Sigmoid colon (tissue), 7 donors: ENCODE measurements around the gene VWA3A. TPM values are rescaled to one million over a fixed set of nuclear protein-coding genes. Genes with fewer than 3 reads are reported as not detected.
A peak's percentile ranks its signal among the peaks of the same experiment; 100 is the strongest.

Experiments used
- DNase-seq: peaks from one replicate; pipeline ENCODE4 v3.0.0-alpha.2; 2019
- H3K27ac ChIP-seq, 4 donors: fragments of 200-600 bp; sonication (generic); one replicate each; pipeline ENCODE4 v1.5.1; 2016 to 2019; ENCODE audit warnings: mild to moderate bottlenecking in 1 of 4
- H3K27me3 ChIP-seq, 3 donors: fragments of 200-600 bp; sonication (generic); one replicate each; pipeline ENCODE4 v1.5.1; 2019; ENCODE audit warnings: mild to moderate bottlenecking in 1 of 3
- H3K36me3 ChIP-seq, 4 donors: fragments of 200-600 bp; sonication (generic); one replicate each; pipeline ENCODE4 v1.5.1; 2016 to 2019
- H3K4me1 ChIP-seq, 4 donors: fragments of 200-600 bp; sonication (generic); one replicate each; pipeline ENCODE4 v1.5.1; 2017 to 2019
- H3K4me3 ChIP-seq, 4 donors: fragments of 200-600 bp; sonication (generic); one replicate each; pipeline ENCODE4 v1.5.1; 2017 to 2019; ENCODE audit warnings: mild to moderate bottlenecking in 2 of 4, moderate library complexity in 1 of 4
- H3K9me3 ChIP-seq, 4 donors: fragments of 200-600 bp in 3 of 4; sonication (generic) in 3 of 4; one replicate each; pipeline versions ENCODE4 v1.5.1 to v1.6.1; 2013 to 2019
- EP300 ChIP-seq, 4 donors: sonication (generic); formaldehyde crosslinking; IDR thresholded peaks; one replicate each; pipeline ENCODE4 v1.6.1; 2017; ENCODE audit warnings: antibody characterized with exemption in 4 of 4
- POLR2A ChIP-seq, 2 donors: fragments of 450-650 bp; IDR thresholded peaks; one replicate each; pipeline ENCODE4 v1.6.1; 2016; ENCODE audit warnings: antibody characterized with exemption in 2 of 2, mild to moderate bottlenecking in 2 of 2, moderate library complexity in 2 of 2
- POLR2AphosphoS5 ChIP-seq, 4 donors: sonication (generic); formaldehyde crosslinking; IDR thresholded peaks; one replicate each; pipeline ENCODE4 v1.6.1; 2017; ENCODE audit warnings: antibody characterized with exemption in 4 of 4
- WGBS, 2 donors: extraction: QIAGEN DNeasy Blood & Tissue Kit; methylation state at CpG; one replicate each; pipeline ENCODE4 v1.1.7; 2013; 5-methylcytosine and 5-hydroxymethylcytosine counted together
- intact Hi-C: fragments of 100-400 bp; cut with DNase I; formaldehyde crosslinking; loops from one replicate; pipeline ENCODE4 v1.15.1; 2023
- polyA plus RNA-seq, 3 donors: library from polyadenylated mRNA; stranded (reverse); fragments of 200-250 nt; gene quantifications; one replicate each; pipeline ENCODE4 v1.2.3, GENCODE V29; 2013
- total RNA-seq, 4 donors: library from RNA; depleted of rRNA; stranded (reverse); fragments of >200 nt; gene quantifications; one replicate each; pipeline ENCODE4 v1.1.0, GENCODE V29; 2016
- TF ChIP-seq, protein P1 (sequence below), 4 experiments: fragments of 450-650 bp in 3 of 4; fragments of 200-600 bp in 1 of 4; IDR thresholded peaks; one replicate each; pipeline ENCODE4 v1.5.1; 2016 to 2019; ENCODE audit warnings: antibody characterized with exemption in 4 of 4, mild to moderate bottlenecking in 3 of 4, moderate library complexity in 2 of 4
- donor health status: healthy with polysubstance abuse.
- donor health status: Bipolar disorder and iron deficiency.
- donor health status: healthy.

Gene VWA3A
- total and polyA plus RNA-seq, 7 donors: under 0.01 to 0.55 (median 0.07) TPM; not detected in 4

GRCh38 chr16:22183335-22183734 is 91.0 kb downstream of the VWA3A start:
- DNase-seq: no peak
- TF ChIP-seq POLR2AphosphoS5 (IDR thresholded peaks at IDR 0.05) (no peak), POLR2A (IDR thresholded peaks at IDR 0.05) (no peak), EP300 (IDR thresholded peaks at IDR 0.05) (no peak)
- TF ChIP-seq, protein P1, sequence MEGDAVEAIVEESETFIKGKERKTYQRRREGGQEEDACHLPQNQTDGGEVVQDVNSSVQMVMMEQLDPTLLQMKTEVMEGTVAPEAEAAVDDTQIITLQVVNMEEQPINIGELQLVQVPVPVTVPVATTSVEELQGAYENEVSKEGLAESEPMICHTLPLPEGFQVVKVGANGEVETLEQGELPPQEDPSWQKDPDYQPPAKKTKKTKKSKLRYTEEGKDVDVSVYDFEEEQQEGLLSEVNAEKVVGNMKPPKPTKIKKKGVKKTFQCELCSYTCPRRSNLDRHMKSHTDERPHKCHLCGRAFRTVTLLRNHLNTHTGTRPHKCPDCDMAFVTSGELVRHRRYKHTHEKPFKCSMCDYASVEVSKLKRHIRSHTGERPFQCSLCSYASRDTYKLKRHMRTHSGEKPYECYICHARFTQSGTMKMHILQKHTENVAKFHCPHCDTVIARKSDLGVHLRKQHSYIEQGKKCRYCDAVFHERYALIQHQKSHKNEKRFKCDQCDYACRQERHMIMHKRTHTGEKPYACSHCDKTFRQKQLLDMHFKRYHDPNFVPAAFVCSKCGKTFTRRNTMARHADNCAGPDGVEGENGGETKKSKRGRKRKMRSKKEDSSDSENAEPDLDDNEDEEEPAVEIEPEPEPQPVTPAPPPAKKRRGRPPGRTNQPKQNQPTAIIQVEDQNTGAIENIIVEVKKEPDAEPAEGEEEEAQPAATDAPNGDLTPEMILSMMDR (IDR thresholded peaks at IDR 0.05): no peak
- intact Hi-C loops: no loop called here
- 92 to 94% methylated on average over 5 of the region's 5 CpGs for WGBS, 2 donors
- Histone ChIP-seq H3K27me3 (no peaks in the 10 kb centered on the region), H3K27ac (no peak overlapping the region), H3K36me3 (no peaks in the 10 kb centered on the region), H3K9me3 (no peaks in the 10 kb centered on the region), H3K4me3 (no peak overlapping the region), H3K4me1 (peaks cover 0 to 2% (median under 1%) of the 10 kb centered on the region in 4 donors)

- Histone ChIP-seq H3K4me1 (peaks cover 0 to 9% (median 8%) of the 10 kb centered on the region in 4 donors), H3K27me3 (no peaks in the 10 kb centered on the region), H3K4me3 (no peak overlapping the region), H3K9me3 (no peaks in the 10 kb centered on the region), H3K27ac (no peak overlapping the region), H3K36me3 (no peaks in the 10 kb centered on the region)
- 85 to 88% methylated on average over 11 of the region's 11 CpGs for WGBS, 2 donors
- no peak for DNase-seq
- no peak for TF ChIP-seq EP300 (IDR thresholded peaks at IDR 0.05)
- TF ChIP-seq, protein P1 (IDR thresholded peaks at IDR 0.05): no peak
- intact Hi-C loops: no loop called here
Measured at GRCh38 chr16:22183901-22184614, 91.7 kb downstream of the VWA3A start.

DNA sequence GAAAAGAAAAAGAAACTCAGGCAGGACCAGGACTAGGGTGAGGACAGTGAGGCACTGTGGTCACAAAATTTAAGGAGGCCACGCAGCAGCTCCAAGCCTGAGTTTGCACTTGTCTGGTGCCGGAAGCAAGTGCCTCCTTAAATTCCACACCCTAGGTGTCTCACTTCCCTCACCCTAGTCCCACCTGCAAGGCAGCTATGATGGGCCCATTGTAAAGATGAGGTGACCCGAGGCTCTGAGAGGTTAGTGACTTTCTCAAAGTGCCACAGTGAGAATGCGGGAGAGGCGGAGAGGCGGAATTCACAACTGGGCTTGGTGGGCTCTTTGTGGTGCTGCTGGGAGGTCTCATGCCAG is 92.3 kb downstream of the VWA3A start:
- Histone ChIP-seq H3K36me3 (no peaks in the 10 kb centered on the region), H3K4me1 (peaks cover 0 to 15% (median 13%) of the 10 kb centered on the region in 4 donors), H3K4me3 (no peak overlapping the region), H3K27ac (no peak overlapping the region), H3K27me3 (no peaks in the 10 kb centered on the region), H3K9me3 (no peaks in the 10 kb centered on the region)
- intact Hi-C loops: no loop called here
- 88 to 92% methylated on average over 6 of the region's 6 CpGs for WGBS, 2 donors
- TF ChIP-seq EP300 (IDR thresholded peaks at IDR 0.05): no peak
- TF ChIP-seq POLR2AphosphoS5 (IDR thresholded peaks at IDR 0.05): no peak
- no peak for TF ChIP-seq POLR2A (IDR thresholded peaks at IDR 0.05)
- TF ChIP-seq, protein P1 (IDR thresholded peaks at IDR 0.05): no peak
- no peak for DNase-seq

- peaks cover 0 to 23% (median 18%) of the 10 kb centered on the region in 4 donors for H3K4me1 ChIP-seq
- no peaks in the 10 kb centered on the region for H3K9me3 ChIP-seq
- intact Hi-C loops: loop anchor here (5.0 kb wide), 1 partner anchor 99 kb away; no protein-coding TSS in a partner anchor
- H3K36me3 ChIP-seq: no peaks in the 10 kb centered on the region
- 88 to 94% methylated on average over 3 of the region's 3 CpGs for WGBS, 2 donors
- H3K27ac ChIP-seq: no peak overlapping the region
- no peak for TF ChIP-seq EP300 (IDR thresholded peaks at IDR 0.05)
- TF ChIP-seq, protein P1 (IDR thresholded peaks at IDR 0.05): no peak
- no peak for DNase-seq
- H3K4me3 ChIP-seq: no peak overlapping the region
- H3K27me3 ChIP-seq: no peaks in the 10 kb centered on the region
Measured at GRCh38 chr16:22186517-22186916, 94.2 kb downstream of the VWA3A start.

DNA sequence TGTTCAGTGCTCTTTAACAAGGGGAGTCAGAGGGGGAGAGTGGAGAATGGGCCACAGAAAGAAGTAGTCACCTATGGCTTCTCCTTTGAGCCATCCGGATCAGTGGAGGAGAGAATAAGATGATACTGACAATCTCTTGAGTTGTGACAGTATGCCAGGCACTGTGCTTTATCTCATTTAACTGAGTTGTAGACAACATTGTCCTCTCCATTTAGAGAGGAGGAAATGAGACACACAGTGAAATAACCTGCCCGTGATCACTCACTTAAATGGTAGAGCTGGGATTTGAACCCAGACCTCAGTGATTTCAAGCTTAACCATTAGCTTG is 95.9 kb downstream of the VWA3A start:
- Histone ChIP-seq H3K4me3 (no peak overlapping the region), H3K4me1 (peaks cover 0 to 35% (median 30%) of the 10 kb centered on the region in 4 donors), H3K27ac (peak overlapping the region in 3 of 4 donors; percentile 90 to 96 (median 92)), H3K9me3 (no peaks in the 10 kb centered on the region), H3K27me3 (no peaks in the 10 kb centered on the region), H3K36me3 (no peaks in the 10 kb centered on the region)
- WGBS, 2 donors: 30 to 67% methylated on average over 2 of the region's 2 CpGs
- TF ChIP-seq, protein P1 (IDR thresholded peaks at IDR 0.05): no peak
- TF ChIP-seq POLR2A (IDR thresholded peaks at IDR 0.05) (no peak), POLR2AphosphoS5 (IDR thresholded peaks at IDR 0.05) (no peak), EP300 (IDR thresholded peaks at IDR 0.05) (no peak)
- intact Hi-C loops: loop anchor here (1.0 to 5.0 kb wide), 3 partner anchors 101 to 235 kb away; partner anchors contain the start of genes PDZD9 and UQCRC2
- DNase-seq: no peak
